ENCODE data around the gene MED10. TPM values are rescaled to one million over a fixed set of nuclear protein-coding genes. Genes with fewer than 3 reads are reported as not detected.
A peak's percentile ranks its signal among the peaks of the same experiment; 100 is the strongest.

The MED10 gene
- total and polyA plus RNA-seq, 2 experiments from 2014 or later, result 19.7 to 75.5 TPM

GRCh38 chr5:6383376-6383775 lies 5.0 kb upstream of the MED10 start:
- Histone ChIP-seq H3K9me2 (replicated peaks; ENCODE audit: insufficient read depth) (no peaks in the 10 kb centered on the region), H3K9me3 (ENCODE audit: low read depth) (no peaks in the 10 kb centered on the region), H3K27me3 (peaks cover 3% of the 10 kb centered on the region), H3K79me2 (no peaks in the 10 kb centered on the region), H2AFZ (no peak overlapping the region), H3K4me1 (ENCODE audit: insufficient read depth) (no peaks in the 10 kb centered on the region), H3K36me3 (replicated peaks; ENCODE audit: insufficient read depth, low read depth) (no peaks in the 10 kb centered on the region), H3K4me3 (no peak overlapping the region), H3K4me2 (no peak overlapping the region), H4K20me1 (ENCODE audit: insufficient read depth, poor library complexity, severe bottlenecking) (no peaks in the 10 kb centered on the region), H3K27ac (no peak overlapping the region)
- TF ChIP-seq, protein P1, sequence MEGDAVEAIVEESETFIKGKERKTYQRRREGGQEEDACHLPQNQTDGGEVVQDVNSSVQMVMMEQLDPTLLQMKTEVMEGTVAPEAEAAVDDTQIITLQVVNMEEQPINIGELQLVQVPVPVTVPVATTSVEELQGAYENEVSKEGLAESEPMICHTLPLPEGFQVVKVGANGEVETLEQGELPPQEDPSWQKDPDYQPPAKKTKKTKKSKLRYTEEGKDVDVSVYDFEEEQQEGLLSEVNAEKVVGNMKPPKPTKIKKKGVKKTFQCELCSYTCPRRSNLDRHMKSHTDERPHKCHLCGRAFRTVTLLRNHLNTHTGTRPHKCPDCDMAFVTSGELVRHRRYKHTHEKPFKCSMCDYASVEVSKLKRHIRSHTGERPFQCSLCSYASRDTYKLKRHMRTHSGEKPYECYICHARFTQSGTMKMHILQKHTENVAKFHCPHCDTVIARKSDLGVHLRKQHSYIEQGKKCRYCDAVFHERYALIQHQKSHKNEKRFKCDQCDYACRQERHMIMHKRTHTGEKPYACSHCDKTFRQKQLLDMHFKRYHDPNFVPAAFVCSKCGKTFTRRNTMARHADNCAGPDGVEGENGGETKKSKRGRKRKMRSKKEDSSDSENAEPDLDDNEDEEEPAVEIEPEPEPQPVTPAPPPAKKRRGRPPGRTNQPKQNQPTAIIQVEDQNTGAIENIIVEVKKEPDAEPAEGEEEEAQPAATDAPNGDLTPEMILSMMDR (IDR thresholded peaks at IDR 0.05; ENCODE audit: poor library complexity), result no peak
- TF ChIP-seq EZH2phosphoT487 (IDR thresholded peaks at IDR 0.05; ENCODE audit: low read depth, severe bottlenecking, unreplicated experiment) (no peak), EZH2 (IDR thresholded peaks at IDR 0.05; ENCODE audit: borderline replicate concordance) (no peak)
- WGBS (ENCODE audit: low lambda C conversion rate, missing lambda C conversion rate), result 73% methylated on average over 6 of the region's 6 CpGs
- DNase-seq (ENCODE audit: low spot score), result no peak

- no peak overlapping the region for H3K27ac ChIP-seq
- H4K20me1 ChIP-seq (ENCODE audit: insufficient read depth, poor library complexity, severe bottlenecking), result peaks cover 13% of the 10 kb centered on the region
- peak overlapping the region; percentile 69 for H2AFZ ChIP-seq
- peaks cover 8% of the 10 kb centered on the region for H3K4me1 ChIP-seq (ENCODE audit: insufficient read depth)
- no peaks in the 10 kb centered on the region for H3K9me2 ChIP-seq (replicated peaks; ENCODE audit: insufficient read depth)
- H3K9me3 ChIP-seq (ENCODE audit: low read depth), result no peaks in the 10 kb centered on the region
- H3K79me2 ChIP-seq, result peaks cover 38% of the 10 kb centered on the region
- DNase-seq (ENCODE audit: low spot score), result no peak
- TF ChIP-seq EZH2phosphoT487 (IDR thresholded peaks at IDR 0.05; ENCODE audit: low read depth, severe bottlenecking, unreplicated experiment) (no peak), EZH2 (IDR thresholded peaks at IDR 0.05; ENCODE audit: borderline replicate concordance) (no peak)
- TF ChIP-seq, protein P1 (IDR thresholded peaks at IDR 0.05; ENCODE audit: poor library complexity), result no peak
- WGBS (ENCODE audit: low lambda C conversion rate, missing lambda C conversion rate), result 98% methylated on average over 4 of the region's 4 CpGs
- H3K4me2 ChIP-seq, result peak overlapping the region; percentile 75
- H3K27me3 ChIP-seq, result no peaks in the 10 kb centered on the region
- no peak overlapping the region for H3K4me3 ChIP-seq
- H3K36me3 ChIP-seq (replicated peaks; ENCODE audit: insufficient read depth, low read depth), result no peaks in the 10 kb centered on the region
Observed at GRCh38 chr5:6379246-6379645, 899 bp upstream of the MED10 start.

GRCh38 chr5:6378766-6379103 lies 388 bp upstream of the MED10 start:
- Histone ChIP-seq H3K4me1 (ENCODE audit: insufficient read depth) (peaks cover 8% of the 10 kb centered on the region), H3K79me2 (peaks cover 38% of the 10 kb centered on the region), H3K4me2 (peak overlapping the region; percentile 75), H3K27ac (no peak overlapping the region), H3K27me3 (no peaks in the 10 kb centered on the region), H3K9me3 (ENCODE audit: low read depth) (no peaks in the 10 kb centered on the region), H3K36me3 (replicated peaks; ENCODE audit: insufficient read depth, low read depth) (peaks cover 3% of the 10 kb centered on the region), H4K20me1 (ENCODE audit: insufficient read depth, poor library complexity, severe bottlenecking) (peaks cover 14% of the 10 kb centered on the region), H3K9me2 (replicated peaks; ENCODE audit: insufficient read depth) (no peaks in the 10 kb centered on the region), H3K4me3 (peak overlapping the region; percentile 11), H2AFZ (peak overlapping the region; percentile 69)
- WGBS (ENCODE audit: low lambda C conversion rate, missing lambda C conversion rate), result 20% methylated on average over 8 of the region's 8 CpGs
- no peak for TF ChIP-seq EZH2 (IDR thresholded peaks at IDR 0.05; ENCODE audit: borderline replicate concordance)
- TF ChIP-seq, protein P1 (IDR thresholded peaks at IDR 0.05; ENCODE audit: poor library complexity), result no peak
- no peak for TF ChIP-seq EZH2phosphoT487 (IDR thresholded peaks at IDR 0.05; ENCODE audit: low read depth, severe bottlenecking, unreplicated experiment)
- DNase-seq (ENCODE audit: low spot score), result no peak

GRCh38 chr5:6377582-6377904 lies 804 bp downstream of the MED10 start:
- peaks cover 38% of the 10 kb centered on the region for H3K79me2 ChIP-seq
- H4K20me1 ChIP-seq (ENCODE audit: insufficient read depth, poor library complexity, severe bottlenecking), result peaks cover 18% of the 10 kb centered on the region
- H3K9me2 ChIP-seq (replicated peaks; ENCODE audit: insufficient read depth), result no peaks in the 10 kb centered on the region
- H3K27ac ChIP-seq, result peak overlapping the region; percentile 91
- peak overlapping the region; percentile 77 for H2AFZ ChIP-seq
- H3K36me3 ChIP-seq (replicated peaks; ENCODE audit: insufficient read depth, low read depth), result peaks cover 5% of the 10 kb centered on the region
- no peak for DNase-seq (ENCODE audit: low spot score)
- TF ChIP-seq, protein P1 (IDR thresholded peaks at IDR 0.05; ENCODE audit: poor library complexity), result no peak
- TF ChIP-seq EZH2 (IDR thresholded peaks at IDR 0.05; ENCODE audit: borderline replicate concordance) (no peak), EZH2phosphoT487 (IDR thresholded peaks at IDR 0.05; ENCODE audit: low read depth, severe bottlenecking, unreplicated experiment) (no peak)
- no peaks in the 10 kb centered on the region for H3K27me3 ChIP-seq
- H3K4me3 ChIP-seq, result peak overlapping the region; percentile 86
- H3K4me2 ChIP-seq, result peak overlapping the region; percentile 88
- peaks cover 8% of the 10 kb centered on the region for H3K4me1 ChIP-seq (ENCODE audit: insufficient read depth)
- WGBS (ENCODE audit: low lambda C conversion rate, missing lambda C conversion rate), result 34% methylated on average over 6 of the region's 6 CpGs
- H3K9me3 ChIP-seq (ENCODE audit: low read depth), result no peaks in the 10 kb centered on the region

All from hepatocyte (in vitro differentiated cells).